Measurements from ENCODE around the gene UTP11.

GRCh38 chr1:38025233-38025632 is 12.7 kb downstream of the UTP11 start:
- TF ChIP-seq CTCF (IDR thresholded peaks at IDR 0.05) = no peak
- no peak for TF ChIP-seq POLR2A (IDR thresholded peaks at IDR 0.05)
